HL-60 (cell line): ENCODE measurements around the gene SLC45A1.

Experiments
- CTCF ChIP-seq: IDR thresholded peaks from one replicate; pipeline ENCODE4 v1.5.1; 2011; ENCODE audit warnings: low read length, control low read depth, inconsistent platforms; ENCODE audit not compliant: insufficient read depth
- GABPA ChIP-seq: IDR thresholded peaks from 2 replicates; pipeline ENCODE4 v1.6.1; 2012; ENCODE audit warnings: low read depth

GRCh38 chr1:8343464-8344001 is 25.6 kb downstream of the SLC45A1 start:
- no peak for TF ChIP-seq CTCF
- no peak for TF ChIP-seq GABPA
